Neural cell (in vitro differentiated cells): ENCODE results near the gene CPEB2. TPM values are rescaled to one million over a fixed set of nuclear protein-coding genes. Genes with fewer than 3 reads are reported as not detected.

Source experiments
- H2AFZ ChIP-seq: fragments of 200-600, 300-800 bp; sonication (generic), shearing (Covaris generic); 2 replicates; pipeline ENCODE4 v1.6.0; 2014; ENCODE audit warnings: low read depth, mild to moderate bottlenecking, antibody characterized with exemption, low read length, moderate library complexity
- H3F3A ChIP-seq: fragments of 200-600 bp; shearing (Covaris generic); 2 replicates; pipeline ENCODE4 v1.6.1; 2016; ENCODE audit warnings: mild to moderate bottlenecking, moderate library complexity, mixed read lengths, antibody characterized with exemption, low read length; ENCODE audit not compliant: insufficient read depth, poor library complexity, severe bottlenecking
- H3K27ac ChIP-seq: fragments of 200-600, 300-800 bp; sonication (generic), shearing (Covaris generic); 2 replicates; pipeline ENCODE4 v1.5.1; 2014; ENCODE audit warnings: mild to moderate bottlenecking, low read length, moderate library complexity
- H3K27me3 ChIP-seq: fragments of 300-800, 200-600 bp; sonication (generic), shearing (Covaris generic); 2 replicates; pipeline ENCODE4 v1.6.0; 2014; ENCODE audit warnings: mild to moderate bottlenecking, low read depth, low read length, moderate library complexity; ENCODE audit not compliant: insufficient read depth
- H3K36me3 ChIP-seq: fragments of 300-800, 200-600 bp; sonication (generic), shearing (Covaris generic); 2 replicates; pipeline ENCODE4 v1.5.1; 2014; ENCODE audit warnings: mild to moderate bottlenecking, antibody characterized with exemption, low read length, moderate library complexity; ENCODE audit not compliant: insufficient read depth
- H3K4me2 ChIP-seq: fragments of 300-800, 200-600 bp; sonication (generic), shearing (Covaris generic); 2 replicates; pipeline ENCODE4 v1.6.0; 2014; ENCODE audit warnings: mild to moderate bottlenecking, low read length
- H3K4me3 ChIP-seq: fragments of 300-800, 200-600 bp; sonication (generic), shearing (Covaris generic); 2 replicates; pipeline ENCODE4 v1.5.1; 2014; ENCODE audit warnings: mild to moderate bottlenecking, low read length, moderate library complexity
- H3K79me2 ChIP-seq: fragments of 200-600 bp; shearing (Covaris generic); replicated peaks from 2 replicates; pipeline ENCODE4 v1.6.0; 2014; ENCODE audit warnings: mild to moderate bottlenecking, low read length, moderate library complexity; ENCODE audit not compliant: insufficient read depth
- H3K9ac ChIP-seq: fragments of 300-800, 200-600 bp; sonication (generic), shearing (Covaris generic); 2 replicates; pipeline ENCODE4 v1.6.1; 2016; ENCODE audit warnings: mild to moderate bottlenecking, low read length, mixed read lengths
- H3K9me2 ChIP-seq: fragments of 200-600 bp; shearing (Covaris generic); 2 replicates; pipeline ENCODE4 v1.6.1; 2016; ENCODE audit warnings: mild to moderate bottlenecking, low read length, mixed read lengths; ENCODE audit not compliant: insufficient read depth
- H3K9me3 ChIP-seq: fragments of 200-600, 300-800 bp; sonication (generic), shearing (Covaris generic); 2 replicates; pipeline ENCODE4 v1.6.1; 2016; ENCODE audit warnings: mild to moderate bottlenecking, mixed run types, low read length, moderate library complexity, mixed read lengths
- H4K20me1 ChIP-seq: fragments of 200-600 bp; shearing (Covaris generic); 2 replicates; pipeline ENCODE4 v1.6.1; 2016; ENCODE audit warnings: mild to moderate bottlenecking, mixed run types; ENCODE audit not compliant: insufficient read depth
- CTCF ChIP-seq: fragments of 450-650 bp; IDR thresholded peaks from 2 replicates; pipeline ENCODE4 v1.5.1; 2014; ENCODE audit warnings: antibody characterized with exemption, mild to moderate bottlenecking, moderate library complexity; ENCODE audit not compliant: poor library complexity, severe bottlenecking
- EP300 ChIP-seq: fragments of 450-650 bp; conservative IDR thresholded peaks from 2 replicates; pipeline ENCODE4 v1.6.1; 2014; ENCODE audit warnings: antibody characterized with exemption, mild to moderate bottlenecking, moderate library complexity; ENCODE audit not compliant: poor library complexity, severe bottlenecking
- EZH2 ChIP-seq: fragments of 200-600, 300-800 bp; shearing (Covaris generic), sonication (generic); IDR thresholded peaks from 2 replicates; pipeline ENCODE4 v1.6.1; 2014; ENCODE audit warnings: antibody characterized with exemption, low read length, borderline replicate concordance, mild to moderate bottlenecking; ENCODE audit not compliant: insufficient read depth, poor library complexity, severe bottlenecking
- MXI1 ChIP-seq: fragments of 450-650 bp; conservative IDR thresholded peaks from 2 replicates; pipeline ENCODE4 v1.6.1; 2014; ENCODE audit warnings: antibody characterized with exemption, mild to moderate bottlenecking; ENCODE audit not compliant: poor library complexity, severe bottlenecking
- POLR2AphosphoS5 ChIP-seq: IDR thresholded peaks from 2 replicates; pipeline ENCODE4 v1.6.1; 2012
- RAD21 ChIP-seq: fragments of 450-650 bp; conservative IDR thresholded peaks from 2 replicates; pipeline ENCODE4 v1.6.1; 2014; ENCODE audit warnings: antibody characterized with exemption, mild to moderate bottlenecking, moderate library complexity
- REST ChIP-seq: IDR thresholded peaks from 2 replicates; pipeline ENCODE4 v1.6.1; 2012; ENCODE audit warnings: borderline replicate concordance
- SMC3 ChIP-seq: fragments of 450-650 bp; conservative IDR thresholded peaks from 2 replicates; pipeline ENCODE4 v1.6.1; 2014; ENCODE audit warnings: antibody characterized with exemption, mild to moderate bottlenecking, moderate library complexity; ENCODE audit not compliant: poor library complexity
- TAF1 ChIP-seq: IDR thresholded peaks from 2 replicates; pipeline ENCODE4 v1.6.1; 2012; ENCODE audit warnings: low read depth
- polyA plus RNA-seq: library from polyadenylated mRNA; depleted of rRNA; stranded (reverse); fragments of >200 nt; gene quantifications from 2 replicates; pipeline ENCODE4 v1.2.3, GENCODE V29; 2014

The CPEB2 gene
- polyA plus RNA-seq, 1 donor from 2014 or later: 12.4 TPM

- Histone ChIP-seq H3F3A (no peaks in the 10 kb centered on the region), H3K36me3 (peaks cover 4% of the 10 kb centered on the region), H3K27ac (no peak overlapping the region), H3K4me2 (no peak overlapping the region), H3K9me2 (no peaks in the 10 kb centered on the region), H3K4me3 (no peak overlapping the region), H2AFZ (no peak overlapping the region), H4K20me1 (no peaks in the 10 kb centered on the region), H3K27me3 (no peaks in the 10 kb centered on the region), H3K9ac (no peak overlapping the region), H3K79me2 (no peaks in the 10 kb centered on the region), H3K9me3 (no peaks in the 10 kb centered on the region)
- TF ChIP-seq EP300: no peak
- no peak for TF ChIP-seq REST
- no peak for TF ChIP-seq EZH2
- no peak for TF ChIP-seq CTCF
- TF ChIP-seq SMC3: no peak
- TF ChIP-seq MXI1: no peak
- TF ChIP-seq TAF1: no peak
Observed at GRCh38 chr4:15021946-15022345, 19.7 kb downstream of the CPEB2 start.

- no peaks in the 10 kb centered on the region for H3K27me3 ChIP-seq
- peaks cover 4% of the 10 kb centered on the region for H3K36me3 ChIP-seq
- H3K4me2 ChIP-seq: no peak overlapping the region
- H3K9ac ChIP-seq: no peak overlapping the region
- H2AFZ ChIP-seq: no peak overlapping the region
- H3K9me3 ChIP-seq: no peaks in the 10 kb centered on the region
- TF ChIP-seq SMC3: no peak
- no peak for TF ChIP-seq EZH2
- no peak for TF ChIP-seq TAF1
- TF ChIP-seq POLR2AphosphoS5: no peak
- TF ChIP-seq CTCF: no peak
- TF ChIP-seq MXI1: no peak
- no peak for TF ChIP-seq REST
- no peak for TF ChIP-seq RAD21
- no peak for TF ChIP-seq EP300
- H3K79me2 ChIP-seq: no peaks in the 10 kb centered on the region
- no peaks in the 10 kb centered on the region for H3K9me2 ChIP-seq
- H3K4me3 ChIP-seq: no peak overlapping the region
- no peak overlapping the region for H3K27ac ChIP-seq
- H3F3A ChIP-seq: no peaks in the 10 kb centered on the region
- no peaks in the 10 kb centered on the region for H4K20me1 ChIP-seq
Observed at GRCh38 chr4:15024386-15024785, 22.1 kb downstream of the CPEB2 start.
